ENCODE data around the gene CADM2.

CADM2 gene

GRCh38 chr3:85387913-85388505 lies 429.2 kb downstream of the CADM2 start (continued):
- TF ChIP-seq ZNF23 (tag by site-specific recombination; IDR thresholded peaks at IDR 0.05; ENCODE audit: borderline replicate concordance) = no peak
- TF ChIP-seq ZNF354C (tag by site-specific recombination; IDR thresholded peaks at IDR 0.05; ENCODE audit: borderline replicate concordance, low read depth) = no peak

DNA sequence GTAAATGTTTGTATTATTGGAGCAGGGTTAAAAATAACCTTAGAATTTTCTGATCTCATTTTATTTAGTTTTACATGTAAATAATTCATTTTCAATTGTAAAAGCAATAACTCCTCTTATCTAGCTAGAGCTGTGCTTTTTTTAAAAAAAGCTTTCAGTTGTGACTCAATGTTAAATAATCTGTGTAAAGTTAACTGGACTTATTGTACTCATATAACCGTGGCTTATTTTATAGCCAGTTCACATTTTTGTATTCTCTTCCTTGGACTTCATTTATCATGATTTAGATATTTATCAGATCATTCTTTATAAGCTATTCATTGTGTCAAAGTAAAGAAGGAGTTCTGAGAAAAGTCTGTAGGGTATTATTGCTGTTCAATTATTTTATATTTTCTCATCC lies 435.6 kb downstream of the CADM2 start:
- no peak for TF ChIP-seq ZNF776 (tag by site-specific recombination; IDR thresholded peaks at IDR 0.05; ENCODE audit: borderline replicate concordance)
- TF ChIP-seq ZNF324 (tag by site-specific recombination; IDR thresholded peaks at IDR 0.05) = no peak
- no peak for TF ChIP-seq ZNF785 (tag by site-specific recombination; IDR thresholded peaks at IDR 0.05)
- TF ChIP-seq ZBTB8A (tag by site-specific recombination; IDR thresholded peaks at IDR 0.05) = no peak
- no peak for TF ChIP-seq ZNF701 (tag by site-specific recombination; IDR thresholded peaks at IDR 0.05)
- TF ChIP-seq ZNF2 (tag by site-specific recombination; IDR thresholded peaks at IDR 0.05) = no peak
- no peaks in the 10 kb centered on the region for H3K36me3 ChIP-seq (ENCODE audit: control insufficient read depth in 2 of 2, insufficient read depth in 1 of 2, low read length in 2 of 2)
- H3K27ac ChIP-seq (ENCODE audit: extremely low read depth, low read depth, low read length) = no peak overlapping the region
- CTCF ChIA-PET = no interaction called here
- no peaks in the 10 kb centered on the region for H3K4me1 ChIP-seq (ENCODE audit: control insufficient read depth, insufficient read depth, low read length)
- POLR2A ChIA-PET = no interaction called here
- no peaks in the 10 kb centered on the region for H3K9me3 ChIP-seq (ENCODE audit: control insufficient read depth, insufficient read depth, low read depth, low read length)
- H3K4me3 ChIP-seq (ENCODE audit: low read depth, low read length) = no peak overlapping the region

DNA sequence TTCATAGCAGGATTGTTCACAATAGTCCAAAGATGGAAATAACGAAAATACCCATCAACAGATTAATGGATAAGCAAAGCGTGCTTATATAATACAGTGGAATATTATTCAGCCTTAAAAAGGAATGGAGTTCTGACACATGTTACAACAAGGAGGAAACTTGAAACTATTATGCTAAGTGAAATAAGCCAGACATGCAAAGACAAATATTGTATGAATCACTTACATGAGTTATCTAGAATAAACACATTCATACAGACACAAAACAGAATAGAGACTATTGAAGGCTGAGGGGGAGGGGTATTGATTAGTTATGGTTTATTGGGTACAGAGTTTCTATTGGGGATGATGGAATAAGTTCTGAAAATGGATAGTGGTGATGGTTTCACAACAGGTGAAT lies 438.6 kb downstream of the CADM2 start:
- TF ChIP-seq KLF8 (tag by site-specific recombination; IDR thresholded peaks at IDR 0.05) (no peak), ZNF423 (tag by site-specific recombination; IDR thresholded peaks at IDR 0.05) (no peak), KLF1 (tag by site-specific recombination; IDR thresholded peaks at IDR 0.05) (no peak), ZNF416 (tag by site-specific recombination; IDR thresholded peaks at IDR 0.05) (no peak), ZNF837 (tag by site-specific recombination; IDR thresholded peaks at IDR 0.05) (no peak), ZNF169 (tag by site-specific recombination; IDR thresholded peaks at IDR 0.05) (no peak), ZBTB8A (tag by site-specific recombination; IDR thresholded peaks at IDR 0.05) (no peak), ZNF585B (tag by site-specific recombination; IDR thresholded peaks at IDR 0.05) (no peak), ZNF600 (tag by site-specific recombination; IDR thresholded peaks at IDR 0.05) (no peak), GLIS2 (tag by site-specific recombination; IDR thresholded peaks at IDR 0.05) (no peak), ZBTB20 (tag by site-specific recombination; IDR thresholded peaks at IDR 0.05) (no peak), ZNF404 (tag by site-specific recombination; IDR thresholded peaks at IDR 0.05) (no peak)
- TF ChIP-seq, protein P1, sequence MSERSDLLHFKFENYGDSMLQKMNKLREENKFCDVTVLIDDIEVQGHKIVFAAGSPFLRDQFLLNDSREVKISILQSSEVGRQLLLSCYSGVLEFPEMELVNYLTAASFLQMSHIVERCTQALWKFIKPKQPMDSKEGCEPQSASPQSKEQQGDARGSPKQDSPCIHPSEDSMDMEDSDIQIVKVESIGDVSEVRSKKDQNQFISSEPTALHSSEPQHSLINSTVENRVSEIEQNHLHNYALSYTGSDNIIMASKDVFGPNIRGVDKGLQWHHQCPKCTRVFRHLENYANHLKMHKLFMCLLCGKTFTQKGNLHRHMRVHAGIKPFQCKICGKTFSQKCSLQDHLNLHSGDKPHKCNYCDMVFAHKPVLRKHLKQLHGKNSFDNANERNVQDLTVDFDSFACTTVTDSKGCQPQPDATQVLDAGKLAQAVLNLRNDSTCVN (tag by site-specific recombination; optimal IDR thresholded peaks at IDR 0.05) = no peak
- Histone ChIP-seq H3K36me3 (ENCODE audit: control insufficient read depth in 2 of 2, insufficient read depth in 1 of 2, low read length in 2 of 2) (no peaks in the 10 kb centered on the region), H3K4me3 (ENCODE audit: low read depth, low read length) (no peak overlapping the region), H3K9me3 (ENCODE audit: control insufficient read depth, insufficient read depth, low read depth, low read length) (no peaks in the 10 kb centered on the region), H3K4me1 (ENCODE audit: control insufficient read depth, insufficient read depth, low read length) (no peaks in the 10 kb centered on the region), H3K27ac (ENCODE audit: extremely low read depth, low read depth, low read length) (no peak overlapping the region)
- ChIA-PET CTCF (no interaction called here), POLR2A (no interaction called here)

- H3K4me3 ChIP-seq (ENCODE audit: low read depth, low read length) = no peak overlapping the region
- no peak overlapping the region for H3K27ac ChIP-seq (ENCODE audit: extremely low read depth, low read depth, low read length)
- no peaks in the 10 kb centered on the region for H3K36me3 ChIP-seq (ENCODE audit: control insufficient read depth in 2 of 2, insufficient read depth in 1 of 2, low read length in 2 of 2)
- ChIA-PET CTCF (no interaction called here), POLR2A (no interaction called here)
- no peaks in the 10 kb centered on the region for H3K9me3 ChIP-seq (ENCODE audit: control insufficient read depth, insufficient read depth, low read depth, low read length)
- H3K4me1 ChIP-seq (ENCODE audit: control insufficient read depth, insufficient read depth, low read length) = no peaks in the 10 kb centered on the region
- TF ChIP-seq, protein P2, sequence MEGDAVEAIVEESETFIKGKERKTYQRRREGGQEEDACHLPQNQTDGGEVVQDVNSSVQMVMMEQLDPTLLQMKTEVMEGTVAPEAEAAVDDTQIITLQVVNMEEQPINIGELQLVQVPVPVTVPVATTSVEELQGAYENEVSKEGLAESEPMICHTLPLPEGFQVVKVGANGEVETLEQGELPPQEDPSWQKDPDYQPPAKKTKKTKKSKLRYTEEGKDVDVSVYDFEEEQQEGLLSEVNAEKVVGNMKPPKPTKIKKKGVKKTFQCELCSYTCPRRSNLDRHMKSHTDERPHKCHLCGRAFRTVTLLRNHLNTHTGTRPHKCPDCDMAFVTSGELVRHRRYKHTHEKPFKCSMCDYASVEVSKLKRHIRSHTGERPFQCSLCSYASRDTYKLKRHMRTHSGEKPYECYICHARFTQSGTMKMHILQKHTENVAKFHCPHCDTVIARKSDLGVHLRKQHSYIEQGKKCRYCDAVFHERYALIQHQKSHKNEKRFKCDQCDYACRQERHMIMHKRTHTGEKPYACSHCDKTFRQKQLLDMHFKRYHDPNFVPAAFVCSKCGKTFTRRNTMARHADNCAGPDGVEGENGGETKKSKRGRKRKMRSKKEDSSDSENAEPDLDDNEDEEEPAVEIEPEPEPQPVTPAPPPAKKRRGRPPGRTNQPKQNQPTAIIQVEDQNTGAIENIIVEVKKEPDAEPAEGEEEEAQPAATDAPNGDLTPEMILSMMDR (tag by site-specific recombination; IDR thresholded peaks at IDR 0.05) = no peak
- TF ChIP-seq ELK4 (IDR thresholded peaks at IDR 0.05; ENCODE audit: borderline replicate concordance, low read depth, low read length) (no peak), ZNF664 (tag by site-specific recombination; IDR thresholded peaks at IDR 0.05) (no peak), ZNF19 (tag by site-specific recombination; IDR thresholded peaks at IDR 0.05; ENCODE audit: low read depth) (no peak), ZNF140 (tag by site-specific recombination; IDR thresholded peaks at IDR 0.05) (no peak), INSM2 (tag by site-specific recombination; IDR thresholded peaks at IDR 0.05) (no peak), SALL2 (tag by site-specific recombination; IDR thresholded peaks at IDR 0.05; ENCODE audit: borderline replicate concordance) (no peak), ZFP37 (tag by site-specific recombination; IDR thresholded peaks at IDR 0.05) (no peak)
Measured at GRCh38 chr3:85426121-85426520, 467.3 kb downstream of the CADM2 start.
